ENCODE results near the gene LANCL2. TPM values are rescaled to one million over a fixed set of nuclear protein-coding genes. Genes with fewer than 3 reads are reported as not detected.

LANCL2 gene
- total RNA-seq, 1 donor from 2014 or later: 23.0 TPM

DNA sequence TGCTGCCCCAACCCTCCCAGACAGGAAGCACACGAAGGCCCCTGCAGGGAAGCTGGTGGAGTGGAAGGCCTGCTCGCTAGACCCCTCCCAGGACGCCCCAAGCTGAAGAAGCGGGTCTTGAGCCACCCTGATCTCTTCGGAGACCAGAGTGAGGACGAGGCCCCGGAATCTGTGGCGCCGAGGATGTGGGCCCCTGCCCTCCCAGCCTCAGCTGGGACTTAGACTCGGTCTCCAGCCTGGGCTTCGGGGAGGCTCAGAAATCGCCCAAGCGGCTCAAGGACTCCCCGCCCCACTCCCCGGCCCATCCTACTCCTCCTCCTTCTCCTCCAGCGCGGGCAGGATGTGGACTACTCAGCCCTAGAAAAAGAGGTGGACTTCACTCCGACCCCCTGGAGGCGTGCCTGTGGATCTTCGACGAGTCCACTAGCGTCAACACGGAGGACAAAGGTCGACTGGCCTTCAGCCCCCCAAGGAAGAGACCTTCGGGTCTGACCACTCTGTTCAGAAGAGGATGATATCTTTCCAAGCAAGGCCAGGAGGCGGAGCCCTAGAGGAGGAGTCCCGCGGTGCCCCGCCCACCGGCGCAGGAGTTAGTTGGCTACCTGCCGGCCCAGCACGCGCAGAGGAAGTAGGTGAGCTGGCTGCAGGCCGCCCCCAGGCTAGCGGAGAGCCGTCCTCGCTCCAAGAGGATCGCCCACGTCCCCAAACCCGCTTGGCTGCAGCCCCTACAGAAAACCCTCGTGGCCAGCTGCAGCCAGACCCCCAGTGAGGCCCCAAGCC lies 21.9 kb upstream of the LANCL2 start:
- DNase-seq (ENCODE audit: low read depth, low spot score): no peak
- Mint-ChIP-seq H3K27me3 (ENCODE audit: low read depth) (peaks cover 2% of the 10 kb centered on the region), H3K27ac (ENCODE audit: unreplicated experiment) (no peak overlapping the region), H3K9me3 (no peaks in the 10 kb centered on the region), H3K36me3 (ENCODE audit: low read depth) (no peaks in the 10 kb centered on the region), H3K4me1 (no peaks in the 10 kb centered on the region), H3K4me3 (no peak overlapping the region)
- TF ChIP-seq, protein P1, sequence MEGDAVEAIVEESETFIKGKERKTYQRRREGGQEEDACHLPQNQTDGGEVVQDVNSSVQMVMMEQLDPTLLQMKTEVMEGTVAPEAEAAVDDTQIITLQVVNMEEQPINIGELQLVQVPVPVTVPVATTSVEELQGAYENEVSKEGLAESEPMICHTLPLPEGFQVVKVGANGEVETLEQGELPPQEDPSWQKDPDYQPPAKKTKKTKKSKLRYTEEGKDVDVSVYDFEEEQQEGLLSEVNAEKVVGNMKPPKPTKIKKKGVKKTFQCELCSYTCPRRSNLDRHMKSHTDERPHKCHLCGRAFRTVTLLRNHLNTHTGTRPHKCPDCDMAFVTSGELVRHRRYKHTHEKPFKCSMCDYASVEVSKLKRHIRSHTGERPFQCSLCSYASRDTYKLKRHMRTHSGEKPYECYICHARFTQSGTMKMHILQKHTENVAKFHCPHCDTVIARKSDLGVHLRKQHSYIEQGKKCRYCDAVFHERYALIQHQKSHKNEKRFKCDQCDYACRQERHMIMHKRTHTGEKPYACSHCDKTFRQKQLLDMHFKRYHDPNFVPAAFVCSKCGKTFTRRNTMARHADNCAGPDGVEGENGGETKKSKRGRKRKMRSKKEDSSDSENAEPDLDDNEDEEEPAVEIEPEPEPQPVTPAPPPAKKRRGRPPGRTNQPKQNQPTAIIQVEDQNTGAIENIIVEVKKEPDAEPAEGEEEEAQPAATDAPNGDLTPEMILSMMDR (conservative IDR thresholded peaks at IDR 0.05): no peak

DNA sequence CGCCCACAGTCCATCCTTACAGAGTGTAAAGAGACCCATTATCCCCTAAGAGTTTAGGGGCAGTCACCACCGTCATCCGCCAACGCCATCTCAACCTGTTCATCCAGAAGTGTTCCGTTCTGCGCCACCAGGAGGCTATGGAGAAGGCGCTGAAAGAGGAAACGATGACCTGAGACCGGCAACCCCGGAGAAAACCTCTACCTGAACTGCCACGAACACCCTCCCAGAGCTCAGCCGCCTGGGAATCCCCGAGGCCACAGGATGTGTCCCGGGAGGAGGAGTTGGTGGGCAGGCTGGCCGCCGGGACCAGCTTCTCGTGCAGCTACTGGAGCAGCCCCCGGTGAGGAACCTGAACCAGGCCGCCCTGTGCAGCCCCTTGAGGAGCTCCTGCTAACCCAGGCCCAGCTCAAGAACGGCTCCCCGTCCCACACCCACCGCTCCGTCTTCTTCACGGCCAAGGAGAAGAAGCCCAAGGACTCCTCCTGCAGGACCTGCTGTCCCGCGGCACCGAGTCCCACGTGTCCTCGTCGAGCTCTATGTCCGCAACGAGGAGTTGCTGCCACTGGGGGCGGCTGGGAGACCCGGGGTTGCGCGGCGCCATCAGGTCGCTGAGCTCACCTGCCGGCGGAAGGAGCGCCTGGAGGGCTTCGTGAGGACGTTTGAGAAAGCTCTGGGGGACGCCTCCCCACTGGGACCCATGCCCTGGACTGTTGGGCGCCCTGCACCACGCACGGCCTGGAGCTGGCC lies 21.1 kb upstream of the LANCL2 start:
- H3K27me3 Mint-ChIP-seq (ENCODE audit: low read depth): peaks cover 4% of the 10 kb centered on the region
- no peak overlapping the region for H3K4me3 Mint-ChIP-seq
- no peaks in the 10 kb centered on the region for H3K36me3 Mint-ChIP-seq (ENCODE audit: low read depth)
- no peaks in the 10 kb centered on the region for H3K9me3 Mint-ChIP-seq
- no peak for DNase-seq (ENCODE audit: low read depth, low spot score)
- no peak overlapping the region for H3K27ac Mint-ChIP-seq (ENCODE audit: unreplicated experiment)
- H3K4me1 Mint-ChIP-seq: no peaks in the 10 kb centered on the region
- TF ChIP-seq, protein P1 (conservative IDR thresholded peaks at IDR 0.05): no peak

DNA sequence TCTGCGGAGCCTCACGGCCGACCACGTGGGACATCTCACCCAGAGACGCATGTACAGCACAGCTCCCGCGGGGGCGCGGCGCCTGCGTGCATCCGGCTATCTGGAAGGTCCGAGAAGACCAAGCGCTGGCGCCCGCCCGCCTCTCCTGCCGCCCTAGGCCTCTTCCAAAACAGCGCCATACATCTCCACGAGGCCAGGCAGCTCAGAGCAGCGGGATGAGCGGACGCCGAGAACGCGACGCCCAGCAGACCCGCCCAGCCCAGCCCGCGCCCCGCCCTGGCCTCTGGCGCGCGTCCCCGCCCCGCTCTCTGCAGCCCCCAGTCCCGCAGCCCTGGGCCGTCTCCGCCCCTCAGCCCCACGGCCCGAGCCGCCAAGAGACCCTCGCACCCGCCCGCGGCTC lies 20.3 kb upstream of the LANCL2 start:
- TF ChIP-seq, protein P1 (conservative IDR thresholded peaks at IDR 0.05): no peak
- Mint-ChIP-seq H3K27me3 (ENCODE audit: low read depth) (peaks cover 9% of the 10 kb centered on the region), H3K4me1 (no peaks in the 10 kb centered on the region), H3K27ac (ENCODE audit: unreplicated experiment) (no peak overlapping the region), H3K36me3 (ENCODE audit: low read depth) (no peaks in the 10 kb centered on the region), H3K9me3 (no peaks in the 10 kb centered on the region), H3K4me3 (no peak overlapping the region)
- DNase-seq (ENCODE audit: low read depth, low spot score): no peak

DNA sequence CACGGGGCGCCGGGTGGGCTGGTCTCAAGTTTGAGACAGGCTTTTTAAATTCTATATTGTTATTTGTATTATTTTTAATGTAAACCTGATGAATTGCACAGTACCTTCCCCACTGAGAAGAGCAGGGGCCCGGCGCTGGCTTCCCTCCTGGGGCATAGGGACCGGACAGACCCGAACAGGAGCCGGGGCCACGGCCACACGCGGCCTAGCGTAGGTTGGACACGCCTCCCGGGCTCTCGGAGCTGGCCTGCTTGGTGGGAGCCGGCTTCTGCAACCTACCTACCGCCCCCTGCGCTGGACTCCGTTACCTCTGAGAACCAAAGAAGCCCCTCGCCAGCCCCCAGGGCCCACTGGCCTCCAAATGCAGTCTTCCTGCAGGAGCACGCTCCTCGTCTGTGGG lies 19.8 kb upstream of the LANCL2 start:
- Mint-ChIP-seq H3K27me3 (ENCODE audit: low read depth) (peaks cover 10% of the 10 kb centered on the region), H3K36me3 (ENCODE audit: low read depth) (no peaks in the 10 kb centered on the region), H3K4me3 (no peak overlapping the region), H3K4me1 (no peaks in the 10 kb centered on the region), H3K27ac (ENCODE audit: unreplicated experiment) (no peak overlapping the region), H3K9me3 (no peaks in the 10 kb centered on the region)
- no peak for DNase-seq (ENCODE audit: low read depth, low spot score)
- TF ChIP-seq, protein P1 (conservative IDR thresholded peaks at IDR 0.05): no peak

DNA sequence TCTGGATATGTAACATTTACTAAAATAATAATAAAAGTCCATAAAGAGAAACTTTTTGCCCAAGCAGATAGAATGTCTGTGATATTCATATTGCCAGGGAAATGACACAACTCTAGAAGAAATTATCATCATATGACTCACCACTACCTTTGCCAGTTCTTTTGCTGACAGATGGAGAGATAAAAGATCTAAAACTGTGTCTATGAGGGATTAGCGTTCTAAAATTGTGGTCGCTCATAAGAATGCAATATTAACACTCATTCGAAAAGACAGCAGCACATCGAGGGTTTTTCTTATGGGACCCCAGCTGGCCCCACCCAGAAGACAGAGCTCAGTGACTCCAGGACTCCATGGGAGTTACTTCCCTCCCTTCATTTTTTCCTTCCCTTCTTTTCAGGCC lies 16.6 kb upstream of the LANCL2 start:
- Mint-ChIP-seq H3K27ac (ENCODE audit: unreplicated experiment) (no peak overlapping the region), H3K9me3 (no peaks in the 10 kb centered on the region)
- DNase-seq (ENCODE audit: low read depth, low spot score): no peak

More for the DNA sequence above, 16.6 kb upstream of the LANCL2 start:
- no peaks in the 10 kb centered on the region for H3K36me3 Mint-ChIP-seq (ENCODE audit: low read depth)
- TF ChIP-seq, protein P1 (conservative IDR thresholded peaks at IDR 0.05): no peak
- no peaks in the 10 kb centered on the region for H3K4me1 Mint-ChIP-seq
- peaks cover 13% of the 10 kb centered on the region for H3K27me3 Mint-ChIP-seq (ENCODE audit: low read depth)
- H3K4me3 Mint-ChIP-seq: no peak overlapping the region

All from neural crest cell (in vitro differentiated cells).